Forelimb muscle (tissue), 1 donor: ENCODE results near the gene TOP2B. TPM values are rescaled to one million over a fixed set of nuclear protein-coding genes. Genes with fewer than 3 reads are reported as not detected.

ENCODE experiments used
- DNase-seq: peaks from one replicate; pipeline ENCODE4 v3.0.0-alpha.2; 2013; ENCODE audit warnings: low read depth
- polyA plus RNA-seq: library from polyadenylated mRNA; unstranded; fragments of 120-200 nt; gene quantifications from one replicate; pipeline ENCODE4 v1.2.1, GENCODE V29; 2013; ENCODE audit not compliant: insufficient read length

TOP2B gene
- polyA plus RNA-seq, 1 donor = 108 TPM

DNA sequence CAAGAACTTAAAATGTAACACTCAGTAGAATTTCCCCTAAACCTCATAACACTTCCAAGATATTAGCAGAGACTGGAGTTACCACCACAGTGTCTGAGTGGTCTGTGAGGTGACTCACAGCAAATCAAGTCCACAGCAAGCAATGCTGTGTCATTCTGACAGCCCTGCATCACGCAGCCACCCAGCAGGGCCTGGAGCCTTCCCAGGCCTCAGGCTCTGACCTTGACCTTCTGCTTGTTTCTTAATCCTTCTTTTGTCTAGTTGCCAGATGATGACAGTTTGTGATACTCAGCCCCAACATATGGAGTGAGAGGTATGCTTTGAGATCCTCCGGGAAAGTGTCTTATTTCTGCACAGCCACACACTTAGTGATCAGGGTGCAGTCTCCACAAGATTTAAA lies 82.5 kb downstream of the TOP2B start:
- no peak for DNase-seq

DNA sequence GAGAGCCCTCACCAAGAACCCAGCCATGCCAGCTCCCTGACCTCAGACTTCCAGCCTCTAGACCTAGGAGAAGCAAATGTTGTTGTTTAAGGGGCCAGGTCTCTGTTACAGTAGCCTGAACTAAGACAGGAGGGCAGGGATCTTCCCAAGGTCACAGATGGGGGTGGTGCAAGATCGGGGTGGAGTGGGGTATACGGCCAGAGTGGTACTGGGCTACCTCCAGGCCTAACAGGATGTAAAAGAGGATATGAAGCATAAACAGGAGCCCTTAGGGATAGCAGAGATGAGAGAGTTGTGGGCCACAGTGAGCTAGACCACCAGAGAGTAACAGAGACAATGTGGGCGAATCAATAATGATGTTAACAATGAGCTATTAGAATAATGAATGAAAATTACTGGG lies 82.9 kb downstream of the TOP2B start:
- DNase-seq = no peak

DNA sequence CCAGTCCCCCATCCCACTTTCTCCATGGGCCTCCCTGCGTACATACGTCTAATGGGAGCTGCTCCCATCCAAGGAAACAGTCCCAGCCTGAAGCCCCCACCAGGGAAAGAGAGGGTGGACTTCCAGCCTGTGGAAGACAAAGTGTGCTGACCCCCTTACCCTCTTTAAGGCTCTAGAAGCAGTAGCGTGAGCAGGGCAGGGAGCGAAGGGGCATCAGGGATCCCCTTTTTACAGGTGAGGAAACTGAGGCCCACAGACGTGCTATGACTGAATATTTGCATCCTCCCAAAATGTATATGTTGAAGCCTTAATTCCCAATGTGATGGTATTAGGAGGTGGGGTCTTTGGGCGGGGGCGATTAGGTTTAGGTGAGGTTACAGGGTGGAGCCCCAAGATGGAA lies 83.4 kb downstream of the TOP2B start:
- DNase-seq = no peak

DNA sequence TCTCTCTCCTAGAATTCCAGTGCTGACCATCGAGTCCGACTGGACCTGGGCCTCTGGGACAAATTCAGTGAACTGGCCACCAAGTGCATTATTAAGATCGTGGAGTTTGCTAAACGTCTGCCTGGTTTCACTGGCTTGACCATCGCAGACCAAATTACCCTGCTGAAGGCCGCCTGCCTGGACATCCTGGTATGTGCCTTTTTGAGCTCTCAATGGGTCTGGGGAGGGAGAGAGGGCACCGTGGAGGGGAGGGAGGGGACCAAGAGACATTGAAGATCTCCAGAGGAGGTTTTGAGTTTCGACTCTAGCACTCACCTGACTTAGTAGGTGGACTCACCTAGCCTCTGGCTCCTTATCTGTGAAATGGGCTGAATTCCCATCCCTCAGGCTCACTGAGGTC lies 84.2 kb downstream of the TOP2B start:
- no peak for DNase-seq

DNA sequence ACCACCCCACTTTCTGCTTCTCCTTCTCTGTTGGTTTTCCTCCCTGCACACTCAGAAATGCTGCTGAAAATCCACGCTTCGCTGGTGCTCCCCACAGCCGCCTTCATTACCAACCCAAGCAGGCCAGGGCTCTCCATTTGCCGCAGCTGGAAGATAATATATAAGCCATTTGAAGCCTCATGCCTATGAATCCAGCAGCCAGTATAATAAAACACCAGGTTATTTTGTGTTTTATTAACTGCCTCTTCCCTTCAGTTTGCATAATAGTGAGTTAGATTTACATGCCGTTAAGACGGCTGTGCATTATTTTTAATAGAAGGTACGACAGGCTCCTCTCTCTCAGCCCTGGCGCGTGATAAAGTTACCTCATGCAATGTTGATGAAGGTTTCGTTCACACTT lies 86.6 kb downstream of the TOP2B start:
- DNase-seq = no peak

DNA sequence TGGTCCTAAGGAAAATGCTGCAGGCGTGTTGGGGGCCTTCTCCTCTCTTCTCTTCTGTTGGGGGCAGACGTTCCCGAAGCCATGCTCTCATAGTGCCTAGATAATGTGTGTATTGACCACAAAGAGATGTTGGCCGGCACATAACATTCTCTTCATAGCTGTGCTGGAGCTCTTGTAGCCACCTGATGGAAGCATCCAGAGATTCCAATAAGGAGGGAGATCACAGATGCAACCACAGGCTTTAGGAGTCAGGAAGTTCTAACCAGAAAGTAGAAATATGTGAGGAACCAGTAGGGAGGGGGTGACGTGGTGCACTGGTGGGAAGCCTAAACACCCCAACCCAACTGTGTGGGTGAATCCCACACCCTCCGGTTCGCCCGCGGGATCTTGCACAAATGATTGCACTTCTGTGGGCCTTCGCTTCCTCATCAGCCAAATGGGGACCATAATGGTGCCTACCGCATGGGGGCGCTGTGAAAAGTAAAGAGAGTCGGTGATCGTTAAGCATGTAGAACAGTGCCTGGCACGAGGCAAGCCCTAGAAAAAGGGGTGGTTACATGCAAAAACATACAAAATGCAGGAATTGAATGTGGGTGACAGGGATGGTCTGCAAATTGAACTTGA lies 87.8 kb downstream of the TOP2B start:
- DNase-seq = no peak

DNA sequence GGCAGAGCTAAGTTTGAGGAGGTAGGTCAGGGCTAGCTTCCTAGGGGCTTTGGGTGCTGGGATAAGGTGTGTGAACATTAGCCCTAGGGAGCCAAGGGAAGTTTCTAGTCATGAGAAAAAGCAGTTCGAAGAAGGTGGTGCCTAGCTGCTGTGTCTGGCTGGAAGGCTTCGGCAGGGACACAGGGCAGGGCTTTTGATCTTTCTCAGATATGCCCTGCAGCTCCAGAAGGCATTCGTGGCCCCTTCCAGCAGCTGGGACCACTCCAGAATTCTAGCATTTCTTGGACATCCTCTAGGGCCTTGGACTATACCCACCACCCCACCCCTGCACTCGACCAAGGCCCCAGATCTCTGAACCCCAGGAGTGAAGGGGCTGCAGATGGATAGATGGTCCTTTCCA lies 88.6 kb downstream of the TOP2B start:
- no peak for DNase-seq

DNA sequence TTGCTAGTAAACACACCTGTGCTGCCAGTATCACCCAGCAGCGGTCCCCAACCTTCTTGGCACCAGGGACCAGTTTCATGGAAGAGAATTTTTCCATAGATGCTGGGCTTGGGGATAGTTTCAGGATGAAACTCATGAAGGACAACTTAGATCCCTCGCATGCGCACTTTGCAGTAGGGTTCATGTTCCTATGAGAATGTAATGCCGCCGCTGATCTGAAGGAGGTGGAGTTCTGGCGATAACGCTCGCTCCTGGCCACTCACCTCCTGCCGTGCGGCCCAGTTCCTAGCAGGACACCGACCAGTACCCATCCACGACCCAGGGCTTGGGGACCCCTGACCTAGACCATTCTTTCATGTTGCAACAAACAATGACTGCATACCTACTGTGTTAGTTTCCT lies 89.7 kb downstream of the TOP2B start:
- DNase-seq = no peak

DNA sequence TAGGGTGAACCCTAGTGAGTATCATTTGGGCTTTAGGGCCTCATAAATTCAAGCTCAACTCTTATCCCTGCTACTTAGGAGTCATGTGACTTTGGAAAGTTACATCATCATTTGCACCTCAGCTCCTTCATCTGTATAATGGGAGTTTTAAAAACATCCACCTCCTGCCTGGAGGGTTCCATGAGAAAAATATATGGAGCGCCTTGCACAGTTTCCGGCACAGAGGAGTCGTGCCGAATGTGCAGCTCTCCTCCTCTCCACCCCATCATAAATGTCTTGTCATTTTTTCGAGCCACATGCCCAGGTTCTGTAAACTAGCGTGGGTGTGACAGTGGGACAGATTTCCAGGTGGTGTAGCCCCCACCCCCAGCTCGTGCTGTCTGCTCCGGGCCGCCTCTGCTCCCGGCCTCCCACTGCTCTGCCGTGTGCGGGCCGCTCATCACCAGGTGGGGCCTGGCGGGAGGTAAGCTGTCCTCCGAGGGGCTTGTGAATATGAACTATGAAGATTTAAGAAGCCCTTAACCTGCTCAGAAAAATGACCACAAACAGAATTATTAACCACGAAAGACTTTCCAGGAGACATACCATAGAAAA lies 90.4 kb downstream of the TOP2B start:
- no peak for DNase-seq

DNA sequence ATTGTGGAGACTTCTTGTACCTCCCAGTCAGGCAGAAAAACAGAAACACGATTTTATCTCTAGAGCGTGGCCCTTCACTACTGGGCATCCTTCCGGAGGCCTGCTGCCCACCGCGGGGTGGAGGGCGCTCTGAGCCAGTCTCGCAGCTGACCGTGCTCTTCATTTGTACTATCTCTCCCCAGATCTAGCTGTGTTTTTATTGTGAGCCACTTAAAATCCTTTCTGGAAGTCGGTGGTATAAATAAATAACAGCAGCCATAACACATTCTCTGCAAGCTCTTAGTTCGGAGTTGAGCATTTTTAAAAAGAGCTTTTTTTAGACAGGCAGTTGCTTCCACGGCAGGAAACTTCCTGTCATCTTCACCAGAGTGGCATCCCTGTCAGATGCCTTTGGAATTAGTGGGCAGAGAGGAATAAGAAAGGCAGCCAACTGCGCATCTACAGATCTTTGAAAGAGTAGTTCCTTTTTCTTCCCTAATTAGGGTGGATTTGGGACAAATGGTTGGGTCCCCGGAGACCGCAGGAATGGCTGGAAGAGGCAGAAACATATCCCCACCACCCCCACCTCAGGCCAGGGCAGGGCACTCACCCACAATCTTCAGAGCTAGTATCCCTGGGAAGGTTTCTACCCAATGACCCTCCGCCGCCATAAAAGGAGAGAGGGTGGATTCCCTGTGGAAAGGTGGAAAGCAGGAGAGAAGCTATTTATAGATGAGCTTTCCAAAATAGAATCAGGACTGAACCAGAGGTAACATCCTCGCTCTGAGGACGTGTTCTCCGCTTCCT lies 91.1 kb downstream of the TOP2B start:
- no peak for DNase-seq

DNA sequence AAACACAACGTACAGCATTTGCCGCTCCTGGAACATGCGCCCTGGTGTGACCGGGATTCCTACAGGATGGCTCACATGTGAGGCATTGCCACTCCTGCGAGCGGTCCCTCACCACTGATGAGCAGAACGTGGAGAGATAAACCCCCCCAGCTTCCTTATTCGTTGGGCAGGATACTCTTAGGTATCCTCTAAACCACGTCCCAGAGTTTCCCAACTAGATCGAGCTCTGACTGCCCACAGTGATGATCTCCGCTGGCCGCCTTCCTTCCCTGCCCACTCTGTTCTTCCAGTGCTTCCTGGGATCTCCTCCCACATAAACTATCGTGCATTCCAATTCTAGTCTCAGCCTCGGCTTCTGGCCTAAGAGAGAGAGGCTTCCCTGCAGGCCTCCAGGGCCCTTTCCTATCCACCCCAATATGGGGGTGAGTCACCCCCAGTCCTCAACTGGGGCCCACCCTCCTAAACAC lies 91.8 kb downstream of the TOP2B start:
- DNase-seq = no peak

DNA sequence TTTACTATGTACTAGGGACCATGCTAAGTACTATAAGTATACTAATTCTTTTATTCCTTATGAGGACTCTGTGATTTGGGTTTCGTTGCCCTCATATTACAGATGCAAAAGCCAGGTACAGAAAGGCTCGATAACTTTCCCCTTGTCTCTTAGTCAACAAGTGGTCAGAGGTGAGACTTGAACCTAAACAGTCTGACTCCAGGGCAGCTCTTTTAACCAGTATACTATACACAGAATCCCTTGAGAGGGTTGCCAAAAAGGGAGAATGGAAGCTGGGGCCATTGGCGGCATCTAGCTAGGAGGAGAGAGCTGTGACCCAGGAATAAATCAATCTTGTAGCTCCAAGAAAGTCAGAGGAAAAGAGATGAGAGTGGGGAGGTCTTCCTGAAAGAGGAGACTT lies 92.4 kb downstream of the TOP2B start:
- DNase-seq = no peak

DNA sequence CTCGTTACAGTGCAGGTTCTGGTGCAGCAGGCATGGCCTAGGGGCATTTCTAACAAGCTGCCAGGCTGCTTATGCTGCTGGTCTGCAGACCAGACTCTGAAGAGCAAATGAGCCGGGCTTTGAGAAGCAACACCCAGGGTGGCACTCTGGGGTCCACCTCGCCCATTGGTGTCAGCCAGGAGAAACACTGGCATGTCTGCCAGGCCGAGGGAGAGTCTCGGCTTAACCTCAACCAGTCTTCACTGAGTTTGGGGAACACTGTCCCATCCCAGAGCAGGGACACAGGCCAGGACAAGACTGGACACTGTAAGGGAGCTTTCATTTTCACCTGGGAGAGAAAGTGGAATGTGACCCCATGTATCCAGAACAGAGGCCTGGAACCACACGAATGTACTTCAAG lies 93.4 kb downstream of the TOP2B start:
- no peak for DNase-seq

DNA sequence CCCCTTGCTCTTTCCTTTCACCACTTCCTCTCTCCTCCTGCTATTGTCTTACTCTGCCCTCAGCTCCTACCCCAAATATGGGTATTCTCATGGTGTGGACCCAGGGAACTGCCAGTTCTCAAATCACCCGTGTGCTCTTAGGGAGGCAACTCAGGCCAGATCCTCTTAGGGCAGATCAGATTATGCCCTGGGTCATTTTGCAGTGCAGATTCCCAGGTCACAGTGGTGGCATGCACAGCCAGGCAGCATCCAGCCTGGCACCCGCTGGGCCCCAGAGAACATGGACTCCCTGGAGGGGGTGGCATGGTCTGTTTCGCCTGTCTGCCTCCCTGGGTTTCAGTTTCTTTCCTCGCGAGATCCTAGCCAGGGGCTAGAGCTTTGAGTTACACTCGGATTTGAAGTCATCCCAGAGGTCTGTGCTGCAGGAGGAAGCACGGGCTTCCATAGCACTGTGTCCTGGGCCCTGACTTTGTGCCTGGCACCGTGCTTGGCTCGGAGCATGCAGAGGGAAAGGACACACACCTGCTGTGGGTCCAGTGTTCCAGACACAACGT lies 96.1 kb downstream of the TOP2B start:
- no peak for DNase-seq

DNA sequence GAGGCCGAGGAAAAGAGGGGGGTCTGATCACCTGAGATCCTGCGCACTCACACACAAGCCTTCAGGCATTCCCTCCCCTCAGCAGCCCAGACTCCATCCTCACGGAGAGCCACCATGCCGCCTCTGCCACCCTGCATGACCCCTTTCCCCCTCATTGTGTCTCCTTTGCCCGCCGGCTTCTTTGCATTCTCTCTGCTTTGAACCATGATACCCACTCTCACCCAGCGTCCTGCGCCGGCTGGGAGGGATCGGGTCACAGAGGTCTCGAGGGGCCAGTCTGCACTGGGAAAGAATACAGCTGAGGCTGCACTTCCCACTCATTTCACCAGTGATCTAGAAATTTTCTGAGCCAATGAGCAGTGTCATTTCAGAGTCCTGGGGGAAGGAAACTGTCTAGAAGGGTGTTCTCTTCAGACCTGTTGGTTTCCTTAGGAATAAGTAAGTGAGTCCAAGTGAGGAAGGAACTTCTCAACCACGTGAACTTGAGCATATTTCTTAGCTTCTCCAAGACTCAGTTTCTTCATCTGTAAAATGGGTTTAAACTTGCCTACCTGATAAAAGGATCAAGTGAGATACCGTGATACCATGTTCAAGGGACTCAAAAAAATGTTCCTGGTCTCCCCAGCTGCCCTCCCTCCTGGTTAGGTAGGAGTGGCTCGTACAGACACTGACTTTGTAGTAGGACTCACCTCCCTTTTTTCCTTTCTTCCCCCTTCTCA lies 96.7 kb downstream of the TOP2B start:
- DNase-seq = no peak

DNA sequence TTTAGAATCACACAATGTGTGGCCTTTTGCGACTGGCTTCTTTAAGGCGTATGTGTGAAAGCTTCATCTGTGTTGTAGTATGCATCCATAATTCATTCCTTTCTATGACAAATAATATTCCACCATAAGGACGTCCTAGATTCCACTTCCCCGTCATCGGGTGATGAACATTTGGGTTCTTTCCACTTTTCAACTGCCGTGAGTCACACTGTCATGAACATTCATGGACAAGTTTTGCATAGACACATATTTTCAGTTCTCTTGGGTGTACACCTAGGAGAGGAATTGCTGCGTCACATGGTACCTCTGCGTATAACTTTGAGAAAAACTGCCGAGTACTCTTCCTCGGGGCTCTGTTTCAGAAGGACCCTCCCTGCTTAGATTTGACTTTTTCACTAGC lies 97.3 kb downstream of the TOP2B start:
- DNase-seq = no peak

DNA sequence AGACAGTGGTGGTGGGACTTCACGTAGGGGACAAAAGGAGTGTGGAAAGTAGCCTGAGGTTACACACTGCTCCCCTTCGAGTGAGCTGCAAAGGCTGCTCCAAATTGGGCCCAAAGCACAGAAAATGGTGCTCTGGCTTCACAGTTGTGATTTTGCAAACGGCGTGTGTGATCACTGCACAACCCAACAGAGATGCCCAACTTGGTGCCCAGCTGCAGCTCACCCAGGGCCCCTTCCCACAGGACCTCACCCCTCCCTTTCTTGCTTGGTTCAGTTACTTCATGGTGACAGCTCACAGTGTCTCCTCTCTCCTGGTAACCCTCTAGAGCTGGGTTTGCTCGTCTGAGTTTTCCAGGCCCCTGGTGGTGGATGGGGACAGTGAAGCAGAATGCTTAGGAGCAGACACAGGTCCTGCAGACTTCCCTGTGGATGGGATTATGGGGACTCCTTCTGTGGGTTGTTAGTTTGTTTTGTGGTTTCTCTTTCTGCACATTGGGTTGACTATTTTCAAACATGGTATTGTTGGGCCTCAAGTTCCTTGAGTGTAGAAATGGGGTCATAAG lies 98.3 kb downstream of the TOP2B start:
- no peak for DNase-seq

DNA sequence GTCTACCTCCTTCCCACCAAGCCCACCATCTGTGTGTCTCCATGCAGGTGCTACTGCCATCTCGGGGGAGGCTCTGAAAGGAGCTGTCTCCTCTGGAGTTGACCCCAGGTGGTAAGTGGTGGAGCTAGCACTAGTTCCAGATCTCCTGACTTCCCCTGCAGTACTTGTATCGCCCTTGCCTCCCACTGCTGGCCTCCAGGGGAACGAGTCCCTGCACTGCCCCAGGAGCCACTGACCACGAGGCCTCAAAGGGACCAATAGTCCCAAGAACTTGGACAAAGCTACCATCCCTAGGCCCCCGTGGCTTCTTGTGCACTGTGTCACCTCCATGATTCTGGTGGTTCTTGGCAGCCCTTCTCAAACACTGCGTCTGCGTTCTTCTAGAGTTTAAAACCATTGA lies 98.9 kb downstream of the TOP2B start:
- DNase-seq = no peak

DNA sequence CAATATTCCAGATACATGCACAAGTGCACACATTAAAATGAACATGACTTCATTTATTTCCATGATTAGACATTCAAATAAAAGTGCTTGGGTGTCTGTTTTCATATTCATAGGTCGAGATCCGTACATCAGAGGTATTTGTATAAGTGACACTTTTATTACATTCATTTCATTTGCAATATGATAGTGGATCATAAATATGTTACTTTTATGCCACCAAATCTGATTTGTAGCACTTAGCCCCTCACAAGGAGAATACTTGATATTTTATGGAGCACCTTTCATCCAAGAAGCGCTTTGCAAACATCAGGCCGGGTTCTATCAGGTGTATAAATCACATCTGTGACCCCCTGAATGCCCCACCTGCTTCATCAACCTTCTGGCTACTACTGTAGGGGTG lies 100.6 kb downstream of the TOP2B start:
- DNase-seq = no peak

DNA sequence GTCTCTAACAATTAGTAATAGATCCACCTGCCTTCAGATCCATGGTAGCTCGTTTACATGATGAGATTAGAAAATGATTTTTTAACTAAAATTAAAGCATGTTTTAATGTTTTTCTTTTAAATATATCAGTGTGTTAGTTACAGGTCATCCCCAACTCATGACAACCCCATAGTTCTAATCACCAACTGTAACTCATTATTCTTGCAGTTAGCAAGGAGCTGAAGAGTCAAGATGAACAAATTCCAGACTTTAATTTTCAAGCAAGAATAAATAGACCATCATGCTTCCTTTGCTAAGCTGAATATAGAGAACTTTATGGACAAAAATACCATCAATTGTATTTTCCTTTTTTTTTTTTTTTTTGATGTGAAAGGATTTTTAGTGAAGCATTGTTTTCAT lies 101.1 kb downstream of the TOP2B start:
- DNase-seq = no peak

DNA sequence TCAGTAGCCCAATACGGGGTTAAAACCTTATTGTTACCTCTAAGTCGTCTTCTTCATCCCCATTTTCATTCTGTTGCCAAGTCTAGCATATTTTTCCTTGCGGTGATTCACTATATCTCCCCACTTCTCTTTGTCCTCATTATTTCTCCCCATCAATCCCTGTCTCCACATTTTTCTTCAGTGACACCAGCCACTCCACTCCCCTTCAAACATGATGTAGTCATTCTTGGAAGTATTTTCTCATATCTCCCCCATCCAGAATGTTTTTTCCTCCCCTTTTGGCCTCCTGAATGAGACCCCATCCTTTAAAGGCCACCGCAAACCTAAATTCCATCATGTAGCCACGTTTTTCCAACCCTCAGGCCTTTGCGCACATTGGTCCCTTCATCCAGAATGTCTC lies 105.9 kb downstream of the TOP2B start:
- DNase-seq = no peak

DNA sequence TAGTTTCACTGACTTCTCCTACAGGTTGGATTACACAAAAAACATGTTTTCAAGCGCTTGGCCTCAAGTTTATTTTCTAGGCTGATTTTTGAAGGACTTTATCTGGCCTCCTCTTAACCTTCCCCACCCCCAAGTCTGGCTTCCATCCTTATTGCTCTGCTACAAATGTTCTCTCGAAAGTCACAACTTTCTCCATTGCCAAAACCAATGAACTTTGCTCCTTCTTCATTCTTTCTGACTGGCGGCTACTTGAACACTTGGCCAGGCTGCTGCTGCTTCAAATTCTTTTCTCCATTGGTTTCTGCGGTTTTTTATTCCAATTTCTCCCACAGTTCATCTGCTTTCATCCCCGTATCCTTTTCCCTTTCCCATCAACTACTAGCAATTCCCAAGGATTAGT lies 106.6 kb downstream of the TOP2B start:
- DNase-seq = no peak
